Measurements from ENCODE around the gene NCKAP5L.

DNA sequence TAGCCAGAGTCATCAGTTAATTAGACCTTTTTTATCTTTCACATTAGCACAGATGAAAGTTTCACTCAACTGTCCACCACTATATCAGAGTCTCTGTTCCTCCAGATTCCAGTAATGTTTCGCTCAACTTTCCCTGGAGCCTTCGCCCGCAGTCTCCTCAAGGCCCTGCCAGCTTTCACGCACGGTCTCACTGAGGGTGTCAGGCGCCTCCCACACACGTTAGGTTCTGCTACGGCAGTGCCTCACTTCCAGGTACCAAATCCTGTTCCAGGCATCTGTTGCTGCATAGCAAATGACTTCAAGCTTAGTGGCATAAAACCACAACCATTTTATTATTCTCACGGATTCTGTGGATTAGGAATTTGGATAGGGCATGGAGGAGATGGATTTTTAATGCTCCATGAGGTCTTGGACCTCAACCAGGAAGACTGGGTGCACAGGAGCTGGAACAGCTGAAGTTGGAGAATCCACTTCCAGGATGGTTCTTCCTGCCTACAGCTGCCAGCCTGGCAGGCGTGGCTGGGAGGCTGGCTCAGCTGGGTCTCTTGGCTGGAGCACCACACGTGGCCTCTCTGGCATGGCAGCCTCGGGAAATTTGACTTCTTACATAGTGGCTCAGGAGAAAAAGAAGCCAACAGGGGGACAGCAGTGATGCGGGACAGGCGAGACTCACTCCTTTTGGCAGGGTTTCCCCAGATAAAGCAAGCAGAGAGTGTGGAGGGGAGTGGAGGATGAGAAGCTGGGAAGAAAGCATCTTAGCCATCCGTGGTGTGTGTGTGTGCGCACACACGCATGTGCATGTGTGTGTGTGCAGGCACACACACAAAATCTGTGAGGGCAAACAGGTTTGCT, 36.0 kb upstream of the NCKAP5L start:
- TF ChIP-seq ZFP30 (CRISPR knock-in tag; IDR thresholded peaks at IDR 0.05) = no peak
- TF ChIP-seq, protein P1, sequence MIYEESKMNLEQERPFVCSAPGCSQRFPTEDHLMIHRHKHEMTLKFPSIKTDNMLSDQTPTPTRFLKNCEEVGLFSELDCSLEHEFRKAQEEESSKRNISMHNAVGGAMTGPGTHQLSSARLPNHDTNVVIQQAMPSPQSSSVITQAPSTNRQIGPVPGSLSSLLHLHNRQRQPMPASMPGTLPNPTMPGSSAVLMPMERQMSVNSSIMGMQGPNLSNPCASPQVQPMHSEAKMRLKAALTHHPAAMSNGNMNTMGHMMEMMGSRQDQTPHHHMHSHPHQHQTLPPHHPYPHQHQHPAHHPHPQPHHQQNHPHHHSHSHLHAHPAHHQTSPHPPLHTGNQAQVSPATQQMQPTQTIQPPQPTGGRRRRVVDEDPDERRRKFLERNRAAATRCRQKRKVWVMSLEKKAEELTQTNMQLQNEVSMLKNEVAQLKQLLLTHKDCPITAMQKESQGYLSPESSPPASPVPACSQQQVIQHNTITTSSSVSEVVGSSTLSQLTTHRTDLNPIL (CRISPR knock-in tag; IDR thresholded peaks at IDR 0.05; ENCODE audit: low read depth) = no peak
- TF ChIP-seq ZNF70 (CRISPR knock-in tag; IDR thresholded peaks at IDR 0.05) = no peak
- TF ChIP-seq ZFP3 (CRISPR knock-in tag; IDR thresholded peaks at IDR 0.05) = no peak
- no peak for TF ChIP-seq ZNF8 (CRISPR knock-in tag; IDR thresholded peaks at IDR 0.05)
- TF ChIP-seq GLIS3 (CRISPR knock-in tag; IDR thresholded peaks at IDR 0.05) = no peak
- TF ChIP-seq ESRRG (CRISPR knock-in tag; IDR thresholded peaks at IDR 0.05) = no peak
